22Rv1 (cell line): Measurements from ENCODE around the gene PODN.

Source experiments
- CTCF ChIP-seq: fragments of 450-650 bp; IDR thresholded peaks from 2 replicates; pipeline ENCODE4 v1.5.1; 2017; ENCODE audit warnings: mild to moderate bottlenecking
- ZFX ChIP-seq: fragments of 450-650 bp; IDR thresholded peaks from 2 replicates; pipeline ENCODE4 v1.6.1; 2017; ENCODE audit warnings: antibody characterized with exemption, borderline replicate concordance

- TF ChIP-seq CTCF (no peak), ZFX (no peak)
Observed at GRCh38 chr1:53132176-53132575, 70.2 kb downstream of the PODN start.
